Measurements from ENCODE around the gene MNS1. TPM values are rescaled to one million over a fixed set of nuclear protein-coding genes. Genes with fewer than 3 reads are reported as not detected.

MNS1 gene
- total RNA-seq, 4 donors from 2014 or later, result 0.84 to 1.0 (median 0.84) TPM; not detected in 1

DNA sequence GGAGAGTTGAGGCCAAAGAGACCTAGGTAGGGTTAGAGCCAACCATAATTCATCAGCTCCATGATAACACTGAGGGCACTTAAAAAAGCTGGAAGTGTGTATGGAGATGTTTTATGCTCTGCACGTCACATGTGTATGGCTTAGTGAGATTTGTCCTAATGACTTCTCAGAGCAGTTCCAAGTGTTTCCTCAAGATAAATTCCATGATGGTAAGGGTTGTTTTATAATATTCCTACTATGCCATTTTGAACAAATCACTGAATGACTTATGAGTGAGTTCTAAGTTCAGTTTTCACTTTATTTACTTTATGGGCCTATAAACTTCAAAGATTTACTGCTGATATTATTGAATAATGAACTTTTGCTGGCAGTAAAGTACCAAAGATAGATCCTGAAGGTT, 71.7 kb downstream of the MNS1 start:
- TF ChIP-seq, protein P1, sequence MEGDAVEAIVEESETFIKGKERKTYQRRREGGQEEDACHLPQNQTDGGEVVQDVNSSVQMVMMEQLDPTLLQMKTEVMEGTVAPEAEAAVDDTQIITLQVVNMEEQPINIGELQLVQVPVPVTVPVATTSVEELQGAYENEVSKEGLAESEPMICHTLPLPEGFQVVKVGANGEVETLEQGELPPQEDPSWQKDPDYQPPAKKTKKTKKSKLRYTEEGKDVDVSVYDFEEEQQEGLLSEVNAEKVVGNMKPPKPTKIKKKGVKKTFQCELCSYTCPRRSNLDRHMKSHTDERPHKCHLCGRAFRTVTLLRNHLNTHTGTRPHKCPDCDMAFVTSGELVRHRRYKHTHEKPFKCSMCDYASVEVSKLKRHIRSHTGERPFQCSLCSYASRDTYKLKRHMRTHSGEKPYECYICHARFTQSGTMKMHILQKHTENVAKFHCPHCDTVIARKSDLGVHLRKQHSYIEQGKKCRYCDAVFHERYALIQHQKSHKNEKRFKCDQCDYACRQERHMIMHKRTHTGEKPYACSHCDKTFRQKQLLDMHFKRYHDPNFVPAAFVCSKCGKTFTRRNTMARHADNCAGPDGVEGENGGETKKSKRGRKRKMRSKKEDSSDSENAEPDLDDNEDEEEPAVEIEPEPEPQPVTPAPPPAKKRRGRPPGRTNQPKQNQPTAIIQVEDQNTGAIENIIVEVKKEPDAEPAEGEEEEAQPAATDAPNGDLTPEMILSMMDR (IDR thresholded peaks at IDR 0.05), result no peak
- DNase-seq (ENCODE audit: low spot score) (no peak), ATAC-seq (ENCODE audit: low FRiP score) (no peak)

DNA sequence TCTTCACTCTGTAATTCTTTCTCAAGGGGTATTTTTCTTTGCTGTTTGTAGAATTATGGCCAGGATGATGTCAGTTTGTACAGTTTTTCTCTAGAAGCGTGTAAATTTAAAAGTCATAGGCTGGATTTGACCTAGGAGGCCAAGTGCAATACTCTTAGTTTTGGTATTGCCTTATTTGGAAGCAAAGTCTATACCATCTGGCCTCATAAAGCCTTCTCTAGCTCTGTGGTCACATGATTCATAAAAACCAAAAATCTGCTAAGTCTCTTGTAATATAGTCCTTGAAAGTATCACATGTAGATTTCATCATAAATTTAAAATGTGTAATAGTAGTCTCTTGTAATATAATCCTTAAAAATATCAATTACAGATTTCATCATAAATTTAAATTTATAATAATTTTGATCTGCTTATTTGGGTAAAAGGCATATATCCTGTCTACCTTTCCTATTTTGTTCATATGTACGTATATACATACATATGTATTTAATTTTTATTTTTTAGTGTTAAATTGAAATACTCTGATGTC, 74.1 kb downstream of the MNS1 start:
- no peak for DNase-seq (ENCODE audit: low spot score)
- TF ChIP-seq, protein P1 (IDR thresholded peaks at IDR 0.05), result no peak
- ATAC-seq (ENCODE audit: low FRiP score), result no peak

DNA sequence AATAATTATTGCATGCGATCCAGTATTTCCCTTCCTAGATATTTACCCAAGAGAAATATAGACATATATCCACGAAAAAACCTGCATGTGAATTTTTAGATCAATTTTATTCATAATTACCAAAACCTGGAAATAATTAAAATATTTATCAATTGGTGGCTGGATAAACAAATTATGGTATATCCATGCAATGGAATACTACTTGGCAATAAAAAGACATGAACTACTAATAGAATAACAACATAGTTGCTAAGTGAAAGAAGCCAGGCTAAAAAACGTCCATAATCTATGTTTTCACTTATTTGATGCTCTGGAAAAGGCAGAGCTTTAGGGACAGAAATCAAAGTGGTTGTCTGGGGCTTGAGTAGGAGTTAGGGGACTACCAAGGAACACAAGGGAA, 79.0 kb downstream of the MNS1 start:
- no peak for ATAC-seq (ENCODE audit: low FRiP score)
- TF ChIP-seq, protein P1 (IDR thresholded peaks at IDR 0.05), result no peak
- no peak for DNase-seq (ENCODE audit: low spot score)

DNA sequence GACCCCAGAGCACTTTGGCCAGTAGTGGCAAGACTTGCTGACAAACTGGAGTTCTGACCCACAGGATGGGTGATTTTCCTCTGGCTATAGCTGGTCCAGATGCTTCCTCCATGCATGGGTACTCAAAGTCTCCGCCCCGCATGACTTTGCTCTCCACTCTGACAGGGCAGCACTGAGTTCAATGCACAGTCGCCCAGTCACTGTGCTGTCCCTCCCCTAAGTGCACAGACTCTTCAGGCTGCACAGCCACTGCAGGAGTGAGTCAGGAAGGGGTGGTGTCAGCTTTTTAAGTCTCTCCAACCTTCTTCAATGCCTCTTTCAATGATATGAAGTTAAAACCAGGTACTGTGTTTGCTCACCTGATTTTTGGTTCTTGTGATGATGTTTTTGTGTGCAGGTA, 81.9 kb downstream of the MNS1 start:
- ATAC-seq (ENCODE audit: low FRiP score) (no peak), DNase-seq (ENCODE audit: low spot score) (no peak)
- TF ChIP-seq, protein P1 (IDR thresholded peaks at IDR 0.05), result no peak

Other genes starting within 250 kb of the MNS1 start
- gene RFX7, start 221.3 kb downstream of the MNS1 start, total RNA-seq, result 10 to 100 TPM in 1 of 4 donors, 1 to 10 TPM in 3; 5.3 to 12.9 (median 7.7) TPM
- gene TEX9, start 99.7 kb downstream of the MNS1 start, total RNA-seq, result 1 to 10 TPM; 1.9 to 5.0 (median 2.9) TPM

Data from omental fat pad (tissue), 4 donors.